HTR-8/SVneo (cell line): ENCODE data around the gene CACNB4.
"Not testable (repeated sequence)": the region's sequence is repeated elsewhere in the genome, so short reads cannot be mapped to it uniquely, and the experiment has no call there.

Source experiments
- DNase-seq: peaks from one replicate; pipeline ENCODE4 v3.0.0; 2011; ENCODE audit warnings: low spot score, mixed read lengths; ENCODE audit not compliant: insufficient read length
- FAIRE-seq: peaks from 2 replicates; lab custom pipeline; 2011; peaks lifted over from hg19 to GRCh38; lab: Jason Lieb, UNC

Gene CACNB4

DNA sequence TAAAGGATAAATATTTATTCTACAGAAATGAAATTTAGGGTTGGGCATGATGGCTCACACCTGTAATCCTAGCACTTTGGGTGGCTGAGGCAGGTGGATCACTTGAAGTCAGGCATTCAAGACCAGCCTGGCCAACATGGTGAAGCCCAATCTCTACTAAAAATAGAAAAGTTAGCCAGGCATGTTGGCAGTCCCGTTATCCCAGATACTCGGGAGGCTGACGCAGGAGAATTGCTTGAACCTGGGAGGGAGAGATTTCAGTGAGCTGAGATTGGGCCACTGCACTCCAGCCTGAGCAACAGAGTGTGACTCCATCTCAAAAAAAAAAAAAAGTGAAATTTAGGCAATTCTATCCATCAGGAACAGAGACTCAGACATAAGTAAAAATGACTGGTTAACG is 8.1 kb downstream of the CACNB4 start:
- not testable (repeated sequence) for FAIRE-seq, DNase-seq

DNA sequence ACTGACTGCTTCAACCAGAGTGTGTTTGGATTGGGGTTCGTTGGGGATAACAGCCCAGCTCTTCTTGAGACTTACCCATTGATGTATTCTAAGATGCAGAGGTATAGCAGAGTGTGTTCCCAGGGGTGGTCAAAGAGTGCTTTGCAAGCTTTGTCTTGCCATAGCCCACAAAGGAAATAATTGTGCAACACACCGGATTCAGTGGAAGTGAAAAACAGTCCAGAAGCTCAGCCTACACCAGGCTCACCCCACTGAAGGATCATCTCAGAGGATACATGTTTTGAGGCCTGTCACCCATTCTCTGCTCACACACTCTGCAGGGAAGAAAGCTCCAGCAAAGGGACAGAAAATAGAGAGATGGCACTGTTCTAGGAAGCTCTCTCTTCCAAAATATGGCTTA is 9.6 kb downstream of the CACNB4 start:
- DNase-seq (no peak), FAIRE-seq (no peak)

GRCh38 chr2:152088006-152088405 is 10.8 kb downstream of the CACNB4 start:
- FAIRE-seq (no peak), DNase-seq (no peak)

- DNase-seq (no peak), FAIRE-seq (no peak)
These were observed 12.6 kb downstream of the CACNB4 start for GRCh38 chr2:152086231-152086630.

GRCh38 chr2:152084076-152084475 is 14.8 kb downstream of the CACNB4 start:
- DNase-seq, result no peak
- no peak for FAIRE-seq

- FAIRE-seq, result no peak
These were observed 15.5 kb downstream of the CACNB4 start for GRCh38 chr2:152083202-152083875.

DNA sequence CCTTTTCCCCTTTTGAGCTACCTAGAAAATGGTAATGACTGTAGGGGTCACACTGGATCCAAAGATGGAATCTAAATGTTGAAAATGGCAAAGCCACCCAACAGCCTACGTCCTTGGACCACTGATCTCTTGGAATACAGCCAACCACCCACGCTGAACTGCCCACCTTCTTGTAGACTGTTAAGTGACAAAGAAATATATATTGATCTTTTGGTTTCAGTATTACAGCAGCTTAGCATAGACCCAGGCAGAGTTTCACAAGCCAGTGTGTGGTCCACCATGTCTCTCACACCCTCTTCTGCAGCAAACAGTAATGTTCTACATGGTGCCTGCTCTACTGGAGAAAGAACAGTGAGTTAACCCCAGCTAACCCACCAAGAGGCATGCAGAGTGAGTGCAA is 20.2 kb downstream of the CACNB4 start:
- no peak for DNase-seq
- no peak for FAIRE-seq

More at GRCh38 chr2:152083202-152083875, 15.5 kb downstream of the CACNB4 start:
- no peak for DNase-seq

GRCh38 chr2:152078023-152078422 is 20.8 kb downstream of the CACNB4 start:
- DNase-seq, result no peak
- FAIRE-seq, result no peak

DNA sequence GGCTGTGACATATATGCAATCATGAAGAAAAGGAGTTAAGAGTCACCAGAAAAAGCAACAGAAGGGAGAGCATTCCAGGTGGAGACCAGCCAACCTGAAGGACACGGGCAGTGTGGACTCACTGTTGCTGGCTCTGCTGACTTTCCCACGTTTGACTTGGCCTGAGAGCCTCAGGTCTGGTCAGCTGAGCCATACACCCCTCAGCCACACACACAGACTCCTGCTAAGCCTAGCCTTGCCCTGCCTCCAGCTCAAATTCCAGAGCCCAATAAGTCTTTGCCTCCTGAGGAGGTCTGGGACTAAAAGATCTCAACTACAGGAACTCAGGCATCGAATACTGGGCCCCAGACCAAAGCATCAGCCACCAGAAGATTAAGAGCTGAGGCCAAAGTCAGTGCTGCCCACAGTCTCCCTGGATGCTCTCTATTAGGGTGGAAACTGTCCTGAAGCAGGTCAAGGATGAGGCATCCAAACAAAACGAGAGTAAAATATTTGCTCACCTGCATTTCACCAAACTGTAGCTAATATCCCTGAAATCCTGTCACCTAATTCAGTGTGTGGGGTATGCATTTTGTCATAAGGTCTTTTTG is 23.3 kb downstream of the CACNB4 start:
- DNase-seq (no peak), FAIRE-seq (no peak)

GRCh38 chr2:152072011-152072410 is 26.8 kb downstream of the CACNB4 start:
- DNase-seq, result no peak
- no peak for FAIRE-seq

DNA sequence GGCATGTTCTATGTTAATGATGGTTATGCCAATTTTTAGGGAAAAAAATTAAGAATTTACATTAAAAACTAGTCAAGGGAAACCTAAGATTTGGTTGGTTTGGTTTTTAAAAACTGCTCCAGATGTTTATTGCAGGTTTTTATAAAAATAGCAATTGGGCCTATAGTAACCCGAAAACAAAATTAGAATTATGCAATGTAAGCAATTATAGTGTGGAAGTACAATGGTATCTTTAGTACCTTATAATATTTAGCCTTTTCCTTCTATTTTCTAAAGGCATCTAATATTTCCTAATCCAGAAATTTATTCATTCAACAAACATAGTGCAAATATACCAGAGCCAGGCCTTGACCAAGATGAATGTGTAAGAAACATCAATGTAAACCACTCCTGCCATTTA is 27.3 kb downstream of the CACNB4 start:
- DNase-seq, result no peak
- no peak for FAIRE-seq

- DNase-seq (no peak), FAIRE-seq (no peak)
These were observed 27.8 kb downstream of the CACNB4 start for GRCh38 chr2:152071092-152071491.

DNA sequence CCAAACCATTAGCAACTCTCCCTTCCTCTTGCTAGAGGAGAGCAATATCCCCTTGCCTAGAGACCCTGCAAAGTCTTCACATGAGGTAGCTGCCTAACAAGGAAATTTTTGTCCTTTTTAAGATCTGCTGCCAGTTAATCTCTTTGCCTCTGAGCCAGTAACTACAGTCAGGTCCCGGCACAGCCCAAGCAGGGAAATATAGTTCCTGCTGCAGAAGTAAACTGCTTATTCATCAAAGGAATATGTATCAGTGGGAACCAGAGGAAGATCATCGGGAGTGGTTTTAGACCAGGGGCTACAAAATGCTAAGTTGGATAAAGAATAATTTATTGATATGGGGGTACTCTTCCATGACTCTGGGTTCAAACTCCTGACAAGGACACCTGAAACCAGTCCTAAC is 30.6 kb downstream of the CACNB4 start:
- FAIRE-seq (no peak), DNase-seq (no peak)

DNA sequence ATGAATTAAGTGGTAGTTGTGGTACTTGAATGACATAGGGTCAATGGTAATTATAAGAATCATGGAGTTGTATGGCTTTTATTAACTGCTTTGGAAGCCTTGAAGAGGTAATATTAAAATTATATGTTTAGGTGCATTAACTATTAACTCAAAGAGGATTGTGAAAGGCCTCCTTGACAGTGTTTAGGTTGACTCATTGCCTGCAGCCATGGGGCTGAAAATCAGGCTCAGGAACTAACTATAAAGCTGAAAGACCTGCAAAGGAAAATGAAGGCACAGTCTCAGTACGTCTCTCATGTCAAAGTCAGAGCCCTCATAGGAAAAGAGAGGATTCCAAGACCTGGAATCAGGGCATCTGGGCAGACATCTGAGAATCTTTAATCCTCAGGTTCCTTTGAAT is 31.0 kb downstream of the CACNB4 start:
- DNase-seq, result no peak
- FAIRE-seq, result no peak

GRCh38 chr2:152065945-152066344 is 32.9 kb downstream of the CACNB4 start:
- FAIRE-seq (no peak), DNase-seq (no peak)

GRCh38 chr2:152064001-152064400 is 34.8 kb downstream of the CACNB4 start:
- DNase-seq, result no peak
- no peak for FAIRE-seq

DNA sequence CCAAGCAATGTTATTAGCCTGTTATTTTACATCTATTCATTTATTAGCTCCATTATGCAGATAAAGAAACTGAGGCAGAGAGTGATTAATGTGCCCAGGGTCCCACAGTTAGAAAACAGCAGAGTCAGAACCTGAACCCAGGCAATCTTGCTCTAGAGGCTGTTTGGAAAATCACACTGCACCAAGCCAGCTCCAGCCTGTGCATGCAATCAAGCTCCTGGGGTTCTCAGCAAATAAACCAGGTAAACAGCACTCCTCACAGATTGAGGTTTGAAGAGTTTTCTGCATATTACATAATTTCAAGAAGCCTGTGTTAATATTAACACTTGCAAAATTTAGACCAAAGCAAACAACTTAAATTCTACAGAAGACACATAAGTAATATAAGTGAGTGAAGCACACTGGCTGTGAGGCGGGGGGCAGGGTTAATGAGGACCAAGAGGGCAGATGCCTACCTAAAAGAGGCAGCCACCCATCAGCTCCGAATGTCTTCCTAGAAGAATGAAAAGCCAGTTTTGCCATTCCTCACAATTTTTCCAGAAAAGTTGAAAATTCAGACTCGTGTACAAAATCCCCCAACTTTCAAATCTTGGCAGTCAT is 35.4 kb downstream of the CACNB4 start:
- DNase-seq (no peak), FAIRE-seq (no peak)

- peak; percentile 64 for FAIRE-seq
- peak; percentile 42 for DNase-seq
These were observed 36.4 kb downstream of the CACNB4 start for GRCh38 chr2:152062125-152063091.

- DNase-seq, result no peak
- FAIRE-seq, result no peak
These were observed 37.5 kb downstream of the CACNB4 start for GRCh38 chr2:152061383-152061782.

DNA sequence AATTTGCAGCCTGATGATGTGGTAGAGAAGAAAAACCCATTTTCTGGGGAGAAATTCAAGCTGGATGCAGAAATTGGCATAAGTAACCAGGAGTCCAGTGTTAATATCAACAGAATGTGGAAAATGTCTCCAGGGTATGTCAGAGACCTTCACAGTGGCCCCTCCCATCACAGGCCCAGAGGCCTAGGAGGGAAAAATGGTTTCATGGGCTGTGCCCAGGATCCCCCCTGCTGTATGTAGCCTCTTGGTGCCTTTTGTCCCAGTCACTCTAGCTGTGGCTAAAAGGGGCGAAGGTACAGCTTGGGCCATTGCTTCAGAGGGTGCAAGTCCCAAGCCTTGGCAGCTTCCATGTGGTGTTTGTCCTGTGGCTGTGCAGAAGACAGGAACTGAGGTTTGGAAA is 40.2 kb downstream of the CACNB4 start:
- FAIRE-seq, result no peak
- DNase-seq, result no peak

- FAIRE-seq (no peak), DNase-seq (no peak)
These were observed 42.4 kb downstream of the CACNB4 start for GRCh38 chr2:152056418-152056817.
